HCT116 (cell line): Measurements from ENCODE around the gene EPHB3. TPM values are rescaled to one million over a fixed set of nuclear protein-coding genes. Genes with fewer than 3 reads are reported as not detected.

Source experiments
- ATAC-seq: fragments of 200-7000 bp; cut with Tn5 transposase; 2 replicates; pipeline ENCODE4 v1.9.1; 2020; ENCODE audit warnings: mild to moderate bottlenecking, moderate library complexity
- BruUV-seq: library from RNA; stranded (reverse); fragments of 400-500 nt; replicated peaks from 2 replicates; lab custom pipeline; 2021; lab: Mats Ljungman, UMichigan
- CTCF ChIA-PET: fragments of 300-600 bp; sonication (Branson Sonifier 250); formaldehyde crosslinking; loops from one replicate; lab custom pipeline; 2021; ENCODE audit warnings: antibody characterized with exemption; lab: Charles Lee
- POLR2A ChIA-PET: fragments of 300-600, 350-600 bp; sonication (Branson Sonifier 250); formaldehyde crosslinking; loops from one replicate; lab custom pipeline; 2021; ENCODE audit warnings: antibody characterized with exemption; lab: Charles Lee
- RAD21 ChIA-PET, 2 experiments: fragments of 300-600 bp; sonication (Branson Sonifier 250); formaldehyde crosslinking; loops; one replicate each; lab custom pipeline; 2023; ENCODE audit warnings: low total read pairs in 2 of 2; ENCODE audit not compliant: uncharacterized antibody in 2 of 2, unreplicated experiment in 2 of 2, low non-redundant PET in 1 of 2; lab: Charles Lee
- DNase-seq: peaks from one replicate; pipeline ENCODE4 v3.0.0-alpha.2; 2010; ENCODE audit warnings: low read depth, low spot score
- H2AFZ ChIP-seq: fragments of 200-600 bp; shearing (Covaris generic), sonication (generic); 2 replicates; pipeline ENCODE4 v1.6.1; 2017; ENCODE audit warnings: low read depth, mixed run types, mixed read lengths, antibody characterized with exemption, low read length; ENCODE audit not compliant: poor library complexity, severe bottlenecking
- H3K27ac ChIP-seq: 2 replicates; pipeline ENCODE4 v1.5.1; 2012; ENCODE audit warnings: low read depth, low read length
- H3K27me3 ChIP-seq: fragments of 200-600 bp; sonication (generic); 2 replicates; pipeline ENCODE4 v1.6.1; 2016; ENCODE audit warnings: mixed run types, low read length, mixed read lengths; ENCODE audit not compliant: insufficient read depth
- H3K36me3 ChIP-seq, 2 experiments: fragments of 200-500 bp in 1 of 2; fragments of 200-600 bp in 1 of 2; sonication (Bioruptor generic) in 1 of 2; sonication (generic) in 1 of 2; 2 replicates each; pipeline versions ENCODE4 v1.5.1 to v1.6.1; 2014 to 2016; ENCODE audit warnings: low read length in 2 of 2, inconsistent platforms in 1 of 2, mixed read lengths in 1 of 2, mixed run types in 1 of 2; ENCODE audit not compliant: insufficient read depth in 2 of 2, control insufficient read depth in 1 of 2
- H3K4me1 ChIP-seq, 2 experiments: fragments of 200-600 bp in 1 of 2; sonication (generic) in 1 of 2; 2 replicates each; pipeline versions ENCODE4 v1.5.1 to v1.6.1; 2012 to 2017; ENCODE audit warnings: low read length in 2 of 2, inconsistent platforms in 1 of 2, mild to moderate bottlenecking in 1 of 2, mixed read lengths in 1 of 2, mixed run types in 1 of 2, moderate library complexity in 1 of 2; ENCODE audit not compliant: insufficient read depth in 2 of 2, control insufficient read depth in 1 of 2
- H3K4me2 ChIP-seq: fragments of 200-600 bp; sonication (generic); 2 replicates; pipeline ENCODE4 v1.6.1; 2017; ENCODE audit warnings: mixed run types, low read length, mixed read lengths
- H3K4me3 ChIP-seq, 2 experiments: fragments of 200-600 bp in 1 of 2; sonication (generic) in 1 of 2; replicated peaks in 1 of 2; 2 replicates each; pipeline ENCODE4 v1.5.1; 2011 to 2016; ENCODE audit warnings: low read length in 2 of 2, control low read depth in 1 of 2, low read depth in 1 of 2, mild to moderate bottlenecking in 1 of 2, mixed read lengths in 1 of 2, mixed run types in 1 of 2
- H3K79me2 ChIP-seq: fragments of 200-600 bp; sonication (generic); 2 replicates; pipeline ENCODE4 v1.6.1; 2017; ENCODE audit warnings: mild to moderate bottlenecking, mixed run types, low read length, moderate library complexity, mixed read lengths; ENCODE audit not compliant: insufficient read depth
- H3K9ac ChIP-seq: fragments of 200-600 bp; sonication (generic); 2 replicates; pipeline ENCODE4 v1.6.1; 2016; ENCODE audit warnings: low read length, mixed read lengths
- H3K9me2 ChIP-seq: fragments of 200-600 bp; sonication (generic), shearing (Covaris generic); 2 replicates; pipeline ENCODE4 v1.6.1; 2017; ENCODE audit warnings: mixed run types, mild to moderate bottlenecking, moderate library complexity; ENCODE audit not compliant: insufficient read depth
- H3K9me3 ChIP-seq, 2 experiments: fragments of 200-500 bp in 1 of 2; fragments of 200-600 bp in 1 of 2; sonication (Bioruptor generic) in 1 of 2; sonication (generic) in 1 of 2; 2 replicates each; pipeline ENCODE4 v1.6.1; 2014 to 2017; ENCODE audit warnings: low read length in 2 of 2, mixed read lengths in 2 of 2, inconsistent platforms in 1 of 2, low read depth in 1 of 2, mild to moderate bottlenecking in 1 of 2, mixed run types in 1 of 2, moderate library complexity in 1 of 2; ENCODE audit not compliant: control insufficient read depth in 1 of 2, insufficient read depth in 1 of 2
- H4K20me1 ChIP-seq: fragments of 200-600 bp; sonication (generic), shearing (Covaris generic); 2 replicates; pipeline ENCODE4 v1.6.1; 2017; ENCODE audit warnings: mixed run types, mild to moderate bottlenecking, moderate library complexity; ENCODE audit not compliant: insufficient read depth
- CBX3 ChIP-seq: IDR thresholded peaks from 2 replicates; pipeline ENCODE4 v1.6.1; 2012; ENCODE audit warnings: low read depth
- CEBPB ChIP-seq: IDR thresholded peaks from 2 replicates; pipeline ENCODE4 v1.6.1; 2012; ENCODE audit warnings: low read depth
- EGR1 ChIP-seq: IDR thresholded peaks from 2 replicates; pipeline ENCODE4 v1.6.1; 2012; ENCODE audit warnings: low read depth
- ELF1 ChIP-seq: IDR thresholded peaks from 2 replicates; pipeline ENCODE4 v1.6.1; 2012; ENCODE audit warnings: low read depth, borderline replicate concordance
- EZH2phosphoT487 ChIP-seq: fragments of 200-600 bp; IDR thresholded peaks from 2 replicates; pipeline ENCODE4 v1.6.1; 2018; ENCODE audit warnings: antibody characterized with exemption, borderline replicate concordance
- FOSL1 ChIP-seq: IDR thresholded peaks from 2 replicates; pipeline ENCODE4 v1.6.1; 2012; ENCODE audit warnings: low read depth
- JUND ChIP-seq: IDR thresholded peaks from 2 replicates; pipeline ENCODE4 v1.6.1; 2012
- POLR2A ChIP-seq: IDR thresholded peaks from 2 replicates; pipeline ENCODE4 v1.7.0; 2011; ENCODE audit warnings: borderline replicate concordance; ENCODE audit not compliant: insufficient read depth, insufficient read length; ENCODE audit errors: extremely low read depth
- POLR2AphosphoS5 ChIP-seq: IDR thresholded peaks from 2 replicates; pipeline ENCODE4 v1.6.1; 2011; ENCODE audit warnings: mild to moderate bottlenecking, low read depth, low read length, moderate library complexity
- RAD21 ChIP-seq: IDR thresholded peaks from 2 replicates; pipeline ENCODE4 v1.6.1; 2012; ENCODE audit warnings: low read depth, mild to moderate bottlenecking
- SP1 ChIP-seq: IDR thresholded peaks from 2 replicates; pipeline ENCODE4 v1.6.1; 2012; ENCODE audit warnings: low read depth
- SRF ChIP-seq: IDR thresholded peaks from 2 replicates; pipeline ENCODE4 v1.6.1; 2012; ENCODE audit warnings: low read depth
- TCF7L2 ChIP-seq: IDR thresholded peaks from 2 replicates; pipeline ENCODE4 v1.7.0; 2011; ENCODE audit warnings: borderline replicate concordance, inconsistent platforms; ENCODE audit not compliant: insufficient read depth, insufficient read length; ENCODE audit errors: extremely low read depth
- ZNF274 ChIP-seq: fragments of 200-500 bp; sonication (Bioruptor generic); IDR thresholded peaks from 2 replicates; pipeline ENCODE4 v1.6.1; 2014; ENCODE audit warnings: mild to moderate bottlenecking, low read depth, low read length, inconsistent platforms
- intact Hi-C: fragments of 100-400 bp; cut with micrococcal nuclease; formaldehyde crosslinking; loops from 2 replicates; pipeline ENCODE4 v1.10.0; 2022
- total RNA-seq: library from RNA; stranded (reverse); gene quantifications from one replicate; pipeline ENCODE4 v1.2.1, GENCODE V29; 2021; ENCODE audit not compliant: unreplicated experiment
- TF ChIP-seq, protein P1 (sequence below): IDR thresholded peaks from 2 replicates; pipeline ENCODE4 v1.6.1; 2012
- TF ChIP-seq, protein P2 (sequence below): IDR thresholded peaks from 2 replicates; pipeline ENCODE4 v1.6.1; 2012
- TF ChIP-seq, protein P3 (sequence below): IDR thresholded peaks from 2 replicates; pipeline ENCODE4 v1.6.1; 2011; ENCODE audit warnings: mild to moderate bottlenecking, low read length, moderate library complexity; ENCODE audit not compliant: insufficient replicate concordance; ENCODE audit errors: extremely low read depth
- TF ChIP-seq, protein P4 (sequence below), 3 experiments: fragments of 200-600 bp in 1 of 3; sonication (generic) in 1 of 3; IDR thresholded peaks in 2 of 3; conservative IDR thresholded peaks in 1 of 3; 2 replicates each; pipeline ENCODE4 v1.5.1; 2012 to 2017; ENCODE audit warnings: low read depth in 2 of 3, low read length in 2 of 3, antibody characterized with exemption in 1 of 3, borderline replicate concordance in 1 of 3, control low read depth in 1 of 3, mild to moderate bottlenecking in 1 of 3, mixed read lengths in 1 of 3, mixed run types in 1 of 3, moderate library complexity in 1 of 3; ENCODE audit not compliant: insufficient read depth in 1 of 3
- TF ChIP-seq, protein P5 (sequence below): IDR thresholded peaks from 2 replicates; pipeline ENCODE4 v1.6.1; 2012; ENCODE audit warnings: low read depth

The EPHB3 gene
- total RNA-seq, 1 experiment from 2014 or later: 6.5 TPM

DNA sequence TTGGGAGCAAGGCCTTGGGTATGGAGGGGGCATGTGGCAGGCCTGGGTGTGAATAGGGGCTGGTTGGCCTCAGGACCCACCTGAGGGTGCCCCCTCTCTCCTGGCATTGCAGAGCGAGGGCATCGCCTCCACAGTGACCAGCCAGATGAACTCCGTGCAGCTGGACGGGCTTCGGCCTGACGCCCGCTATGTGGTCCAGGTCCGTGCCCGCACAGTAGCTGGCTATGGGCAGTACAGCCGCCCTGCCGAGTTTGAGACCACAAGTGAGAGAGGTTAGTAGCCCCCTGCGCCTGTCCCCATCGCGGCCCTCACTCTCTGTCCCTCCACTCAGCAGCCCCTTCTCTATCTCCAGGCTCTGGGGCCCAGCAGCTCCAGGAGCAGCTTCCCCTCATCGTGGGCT lies 16.0 kb downstream of the EPHB3 start:
- POLR2A ChIA-PET: no interaction called here
- H3K9me2 ChIP-seq: no peaks in the 10 kb centered on the region
- no peaks in the 10 kb centered on the region for H3K79me2 ChIP-seq
- peaks cover 3 to 17% of the 10 kb centered on the region in 2 experiments; a peak in 2 of 4 replicates for H3K4me1 ChIP-seq
- no peak overlapping the region for H3K27ac ChIP-seq
- H3K4me3 ChIP-seq: no peak overlapping the region
- H3K9ac ChIP-seq: no peak overlapping the region
- no peaks in the 10 kb centered on the region for H3K27me3 ChIP-seq
- TF ChIP-seq JUND: no peak
- no peak for TF ChIP-seq FOSL1
- no peak for TF ChIP-seq POLR2A
- no peak for TF ChIP-seq CBX3
- TF ChIP-seq, protein P1, sequence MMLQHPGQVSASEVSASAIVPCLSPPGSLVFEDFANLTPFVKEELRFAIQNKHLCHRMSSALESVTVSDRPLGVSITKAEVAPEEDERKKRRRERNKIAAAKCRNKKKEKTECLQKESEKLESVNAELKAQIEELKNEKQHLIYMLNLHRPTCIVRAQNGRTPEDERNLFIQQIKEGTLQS: no peak
- no peak for TF ChIP-seq EZH2phosphoT487
- TF ChIP-seq SRF: no peak
- TF ChIP-seq, protein P2, sequence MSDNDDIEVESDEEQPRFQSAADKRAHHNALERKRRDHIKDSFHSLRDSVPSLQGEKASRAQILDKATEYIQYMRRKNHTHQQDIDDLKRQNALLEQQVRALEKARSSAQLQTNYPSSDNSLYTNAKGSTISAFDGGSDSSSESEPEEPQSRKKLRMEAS: no peak
- TF ChIP-seq RAD21: no peak
- no peak for TF ChIP-seq SP1
- TF ChIP-seq CEBPB: no peak
- TF ChIP-seq ELF1: no peak
- no peak for TF ChIP-seq POLR2AphosphoS5
- TF ChIP-seq, protein P3, sequence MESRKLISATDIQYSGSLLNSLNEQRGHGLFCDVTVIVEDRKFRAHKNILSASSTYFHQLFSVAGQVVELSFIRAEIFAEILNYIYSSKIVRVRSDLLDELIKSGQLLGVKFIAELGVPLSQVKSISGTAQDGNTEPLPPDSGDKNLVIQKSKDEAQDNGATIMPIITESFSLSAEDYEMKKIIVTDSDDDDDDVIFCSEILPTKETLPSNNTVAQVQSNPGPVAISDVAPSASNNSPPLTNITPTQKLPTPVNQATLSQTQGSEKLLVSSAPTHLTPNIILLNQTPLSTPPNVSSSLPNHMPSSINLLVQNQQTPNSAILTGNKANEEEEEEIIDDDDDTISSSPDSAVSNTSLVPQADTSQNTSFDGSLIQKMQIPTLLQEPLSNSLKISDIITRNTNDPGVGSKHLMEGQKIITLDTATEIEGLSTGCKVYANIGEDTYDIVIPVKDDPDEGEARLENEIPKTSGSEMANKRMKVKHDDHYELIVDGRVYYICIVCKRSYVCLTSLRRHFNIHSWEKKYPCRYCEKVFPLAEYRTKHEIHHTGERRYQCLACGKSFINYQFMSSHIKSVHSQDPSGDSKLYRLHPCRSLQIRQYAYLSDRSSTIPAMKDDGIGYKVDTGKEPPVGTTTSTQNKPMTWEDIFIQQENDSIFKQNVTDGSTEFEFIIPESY: no peak
- TF ChIP-seq TCF7L2: no peak
- TF ChIP-seq, protein P4, sequence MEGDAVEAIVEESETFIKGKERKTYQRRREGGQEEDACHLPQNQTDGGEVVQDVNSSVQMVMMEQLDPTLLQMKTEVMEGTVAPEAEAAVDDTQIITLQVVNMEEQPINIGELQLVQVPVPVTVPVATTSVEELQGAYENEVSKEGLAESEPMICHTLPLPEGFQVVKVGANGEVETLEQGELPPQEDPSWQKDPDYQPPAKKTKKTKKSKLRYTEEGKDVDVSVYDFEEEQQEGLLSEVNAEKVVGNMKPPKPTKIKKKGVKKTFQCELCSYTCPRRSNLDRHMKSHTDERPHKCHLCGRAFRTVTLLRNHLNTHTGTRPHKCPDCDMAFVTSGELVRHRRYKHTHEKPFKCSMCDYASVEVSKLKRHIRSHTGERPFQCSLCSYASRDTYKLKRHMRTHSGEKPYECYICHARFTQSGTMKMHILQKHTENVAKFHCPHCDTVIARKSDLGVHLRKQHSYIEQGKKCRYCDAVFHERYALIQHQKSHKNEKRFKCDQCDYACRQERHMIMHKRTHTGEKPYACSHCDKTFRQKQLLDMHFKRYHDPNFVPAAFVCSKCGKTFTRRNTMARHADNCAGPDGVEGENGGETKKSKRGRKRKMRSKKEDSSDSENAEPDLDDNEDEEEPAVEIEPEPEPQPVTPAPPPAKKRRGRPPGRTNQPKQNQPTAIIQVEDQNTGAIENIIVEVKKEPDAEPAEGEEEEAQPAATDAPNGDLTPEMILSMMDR (IDR thresholded peaks at IDR 0.05 in 2 of 3, conservative IDR thresholded peaks at IDR 0.05 in 1 of 3; ENCODE audit: borderline replicate concordance in 1 of 3, insufficient read depth in 1 of 3, low read depth in 2 of 3, low read length in 2 of 3): no peak
- TF ChIP-seq, protein P5, sequence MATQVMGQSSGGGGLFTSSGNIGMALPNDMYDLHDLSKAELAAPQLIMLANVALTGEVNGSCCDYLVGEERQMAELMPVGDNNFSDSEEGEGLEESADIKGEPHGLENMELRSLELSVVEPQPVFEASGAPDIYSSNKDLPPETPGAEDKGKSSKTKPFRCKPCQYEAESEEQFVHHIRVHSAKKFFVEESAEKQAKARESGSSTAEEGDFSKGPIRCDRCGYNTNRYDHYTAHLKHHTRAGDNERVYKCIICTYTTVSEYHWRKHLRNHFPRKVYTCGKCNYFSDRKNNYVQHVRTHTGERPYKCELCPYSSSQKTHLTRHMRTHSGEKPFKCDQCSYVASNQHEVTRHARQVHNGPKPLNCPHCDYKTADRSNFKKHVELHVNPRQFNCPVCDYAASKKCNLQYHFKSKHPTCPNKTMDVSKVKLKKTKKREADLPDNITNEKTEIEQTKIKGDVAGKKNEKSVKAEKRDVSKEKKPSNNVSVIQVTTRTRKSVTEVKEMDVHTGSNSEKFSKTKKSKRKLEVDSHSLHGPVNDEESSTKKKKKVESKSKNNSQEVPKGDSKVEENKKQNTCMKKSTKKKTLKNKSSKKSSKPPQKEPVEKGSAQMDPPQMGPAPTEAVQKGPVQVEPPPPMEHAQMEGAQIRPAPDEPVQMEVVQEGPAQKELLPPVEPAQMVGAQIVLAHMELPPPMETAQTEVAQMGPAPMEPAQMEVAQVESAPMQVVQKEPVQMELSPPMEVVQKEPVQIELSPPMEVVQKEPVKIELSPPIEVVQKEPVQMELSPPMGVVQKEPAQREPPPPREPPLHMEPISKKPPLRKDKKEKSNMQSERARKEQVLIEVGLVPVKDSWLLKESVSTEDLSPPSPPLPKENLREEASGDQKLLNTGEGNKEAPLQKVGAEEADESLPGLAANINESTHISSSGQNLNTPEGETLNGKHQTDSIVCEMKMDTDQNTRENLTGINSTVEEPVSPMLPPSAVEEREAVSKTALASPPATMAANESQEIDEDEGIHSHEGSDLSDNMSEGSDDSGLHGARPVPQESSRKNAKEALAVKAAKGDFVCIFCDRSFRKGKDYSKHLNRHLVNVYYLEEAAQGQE: no peak
- no peak for TF ChIP-seq EGR1
- TF ChIP-seq ZNF274: no peak
- H2AFZ ChIP-seq: no peak overlapping the region
- no peak overlapping the region for H3K4me2 ChIP-seq
- DNase-seq (no peak), ATAC-seq (no peak)
- peaks cover 0 to 2% of the 10 kb centered on the region in 2 experiments; a peak in 1 of 4 replicates for H3K36me3 ChIP-seq
- no peaks in the 10 kb centered on the region for H4K20me1 ChIP-seq
- CTCF ChIA-PET: no interaction called here
- H3K9me3 ChIP-seq: no peaks in the 10 kb centered on the region
- intact Hi-C loops: no loop called here
- BruUV-seq: no TSS peak
- RAD21 ChIA-PET: no interaction called here
